Islet of Langerhans (tissue), 1 donor: ENCODE data around the gene SEC23B.
"Not testable (repeated sequence)": the region's sequence is repeated elsewhere in the genome, so short reads cannot be mapped to it uniquely, and the experiment has no call there.

ENCODE experiments used
- FAIRE-seq: peaks from one replicate; lab custom pipeline; 2011; peaks lifted over from hg19 to GRCh38; lab: Jason Lieb, UNC

Gene SEC23B

GRCh38 chr20:18507218-18508191 is at the start of gene SEC23B:
Gene SEC23B, plus strand, starts transcription at chr20:18507940. Its CDS starts 2,896 bp downstream, at chr20:18510836.
- peak; percentile 91 for FAIRE-seq

GRCh38 chr20:18465536-18466200 is 42.1 kb upstream of the SEC23B start:
- FAIRE-seq, result no peak

- FAIRE-seq, result no peak
Measured at GRCh38 chr20:18466574-18466893, 41.2 kb upstream of the SEC23B start.

GRCh38 chr20:18466894-18467730 is 40.6 kb upstream of the SEC23B start, which contains the start of the genes DZANK1 and POLR3F:
Gene DZANK1, minus strand, starts transcription at chr20:18467030. Its CDS starts 1,672 bp downstream, at chr20:18465358.
Gene POLR3F, plus strand, starts transcription at chr20:18467390. Its CDS starts 117 bp downstream, at chr20:18467507.
- peak; percentile 76 for FAIRE-seq

- no peak for FAIRE-seq
Measured at GRCh38 chr20:18477218-18477617, 30.5 kb upstream of the SEC23B start.

GRCh38 chr20:18477821-18478220 is 29.9 kb upstream of the SEC23B start:
- FAIRE-seq, result no peak

- FAIRE-seq, result no peak
Measured at GRCh38 chr20:18481596-18481995, 26.1 kb upstream of the SEC23B start.

- no peak for FAIRE-seq
Measured at GRCh38 chr20:18488301-18488700, 19.4 kb upstream of the SEC23B start.

GRCh38 chr20:18496042-18496441 is 11.7 kb upstream of the SEC23B start:
- FAIRE-seq, result no peak

- no peak for FAIRE-seq
Measured at GRCh38 chr20:18496740-18497592, 10.8 kb upstream of the SEC23B start, which contains the start of gene RBBP9. Gene RBBP9, minus strand, starts transcription at chr20:18497225. Its CDS starts 58 bp downstream, at chr20:18497167.

- FAIRE-seq, result no peak
Measured at GRCh38 chr20:18497603-18498002, 10.1 kb upstream of the SEC23B start.

- FAIRE-seq, result not testable (repeated sequence)
Measured at GRCh38 chr20:18501672-18502071, 6.1 kb upstream of the SEC23B start.

GRCh38 chr20:18504479-18505060 is 3.2 kb upstream of the SEC23B start:
- FAIRE-seq, result no peak

GRCh38 chr20:18506744-18507143 is 996 bp upstream of the SEC23B start:
- no peak for FAIRE-seq

GRCh38 chr20:18511571-18511970 is 3.8 kb downstream of the SEC23B start:
- FAIRE-seq, result no peak

- FAIRE-seq, result no peak
Measured at GRCh38 chr20:18513208-18513607, 5.5 kb downstream of the SEC23B start.

GRCh38 chr20:18514127-18514526 is 6.4 kb downstream of the SEC23B start:
- FAIRE-seq, result no peak

- FAIRE-seq, result no peak
Measured at GRCh38 chr20:18515973-18516372, 8.2 kb downstream of the SEC23B start.

GRCh38 chr20:18522066-18522465 is 14.3 kb downstream of the SEC23B start:
- not testable (repeated sequence) for FAIRE-seq

GRCh38 chr20:18523066-18523465 is 15.3 kb downstream of the SEC23B start:
- FAIRE-seq, result no peak

GRCh38 chr20:18524646-18525045 is 16.9 kb downstream of the SEC23B start:
- FAIRE-seq, result no peak
